ENCODE results near the gene GFOD2. TPM values are rescaled to one million over a fixed set of nuclear protein-coding genes. Genes with fewer than 3 reads are reported as not detected.
A peak's percentile ranks its signal among the peaks of the same experiment; 100 is the strongest.

GFOD2 gene
- total RNA-seq, 1 experiment from 2014 or later: 15.9 TPM

GRCh38 chr16:67733734-67734470 lies 14.8 kb upstream of the GFOD2 start:
- DNase-seq (ENCODE audit: low read depth): no peak

GRCh38 chr16:67731753-67732095 lies 12.6 kb upstream of the GFOD2 start:
- DNase-seq (ENCODE audit: low read depth): no peak

DNA sequence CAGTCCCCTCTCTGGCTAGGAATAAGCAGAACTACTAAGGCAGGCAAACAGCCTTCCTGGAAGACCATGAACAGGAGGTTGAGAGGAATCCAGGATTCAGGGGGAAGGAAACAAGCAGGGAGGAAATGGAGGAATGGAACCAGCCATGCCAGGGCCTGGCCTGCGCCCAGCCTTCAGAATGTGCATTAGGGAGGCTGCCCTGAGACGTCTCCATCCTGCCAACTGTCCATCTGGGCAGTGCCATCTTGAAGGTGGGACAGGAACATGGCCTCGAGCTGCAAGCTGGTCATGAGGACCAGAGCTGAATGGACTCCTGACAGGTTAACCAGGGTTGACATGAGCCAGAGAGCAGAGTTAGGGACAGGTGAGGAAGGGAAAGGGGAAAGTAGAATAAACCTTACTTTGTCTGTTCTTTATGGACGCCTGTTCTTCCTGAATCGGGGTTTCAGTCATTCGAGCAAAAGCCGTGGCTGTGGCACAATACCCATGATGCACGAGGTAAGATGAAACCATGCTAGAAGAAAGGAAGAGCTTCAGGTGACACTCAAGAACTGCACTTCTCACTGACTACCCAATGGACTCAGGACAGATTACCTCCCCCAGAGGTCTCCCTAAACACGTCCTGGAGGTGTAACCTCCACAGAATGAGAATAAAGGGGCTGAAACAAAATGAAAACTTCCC lies 12.1 kb upstream of the GFOD2 start:
- no peak for DNase-seq (ENCODE audit: low read depth)

DNA sequence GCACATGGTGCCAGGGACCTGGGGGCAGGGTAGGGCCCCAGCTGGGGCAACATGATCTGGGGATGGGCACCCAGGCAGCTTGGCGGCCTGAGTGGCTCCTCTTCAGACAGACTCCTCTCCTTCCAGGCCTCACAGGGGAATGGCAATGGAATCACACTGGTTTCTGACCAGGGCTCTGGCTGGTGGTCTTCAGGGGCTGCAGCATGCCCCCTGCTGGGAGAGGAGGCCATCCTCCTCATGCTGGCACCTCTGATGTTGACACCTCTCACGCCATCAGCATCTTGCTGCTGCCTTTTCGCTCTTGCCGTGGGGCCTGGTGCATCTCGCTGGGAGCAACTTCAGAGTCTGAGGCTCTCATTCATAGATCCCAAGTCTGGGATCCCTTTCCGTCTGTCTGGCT lies 11.2 kb upstream of the GFOD2 start:
- DNase-seq (ENCODE audit: low read depth): no peak

GRCh38 chr16:67729636-67730248 lies 10.6 kb upstream of the GFOD2 start:
- no peak for DNase-seq (ENCODE audit: low read depth)

DNA sequence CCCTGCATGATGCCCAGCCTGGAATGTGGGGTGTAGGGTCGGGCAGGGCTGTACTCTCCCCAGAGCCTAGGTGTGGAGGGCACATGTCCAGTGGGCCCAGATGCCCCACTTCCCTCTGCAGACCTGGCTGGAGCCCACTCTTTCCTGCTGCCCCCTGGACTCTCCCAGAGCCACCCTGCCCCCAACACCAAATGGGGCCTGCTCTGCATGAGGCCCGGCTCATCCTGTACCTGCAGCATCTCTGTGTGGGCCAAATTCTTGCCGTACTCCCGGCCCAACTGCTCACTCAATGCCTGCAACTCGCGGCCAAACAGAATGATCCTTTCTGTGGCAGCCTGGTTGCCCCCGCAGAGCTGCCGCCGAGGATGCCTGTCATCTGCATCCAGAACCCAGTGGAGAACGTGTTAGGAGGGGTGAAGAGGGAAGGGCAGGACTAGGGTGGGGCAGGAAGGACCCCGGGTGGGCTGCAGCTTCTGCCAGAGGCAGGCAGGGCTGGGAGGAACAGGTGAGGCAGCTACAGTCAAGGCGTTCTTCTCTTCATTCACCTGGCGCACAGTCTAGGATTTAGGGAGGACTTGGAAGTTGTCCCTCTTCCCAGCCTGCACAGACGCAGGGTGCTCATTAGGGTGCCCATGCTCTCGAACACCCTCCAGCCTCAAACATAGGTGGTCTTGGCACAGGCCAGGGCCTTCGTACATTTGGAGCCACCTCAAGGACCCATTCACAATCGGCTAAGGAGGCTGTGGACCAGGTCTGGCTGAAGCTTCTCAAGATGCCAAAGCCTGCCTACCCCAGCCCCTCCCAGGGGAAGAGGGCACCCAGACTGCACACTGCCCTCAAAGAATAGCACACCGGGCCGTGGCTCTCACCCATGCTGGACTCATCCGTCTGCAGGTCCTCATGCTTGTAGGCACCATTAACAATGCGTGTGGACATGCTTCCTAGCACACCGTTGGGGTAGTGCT lies 8.7 kb upstream of the GFOD2 start:
- no peak for DNase-seq (ENCODE audit: low read depth)

GRCh38 chr16:67726106-67727034 lies 7.3 kb upstream of the GFOD2 start:
- no peak for DNase-seq (ENCODE audit: low read depth)

DNA sequence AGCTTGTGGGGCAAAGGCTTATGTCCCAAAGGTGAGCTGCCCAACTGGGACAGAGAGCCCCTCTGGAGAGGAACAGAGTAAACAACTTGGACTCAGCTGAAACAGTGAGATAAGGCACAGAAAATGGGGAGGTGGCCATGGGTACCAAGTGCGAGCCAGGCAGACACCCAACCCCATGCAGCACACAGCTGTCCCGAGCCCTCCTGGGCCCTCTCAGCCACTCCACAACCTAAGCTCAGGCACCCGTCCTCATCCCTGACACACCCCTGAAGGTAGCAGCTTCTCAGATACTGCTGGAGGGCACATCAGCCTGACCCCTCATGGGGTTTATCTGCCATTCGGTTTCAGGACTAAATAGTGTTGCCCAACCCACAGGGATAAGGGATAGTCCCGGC lies 4.8 kb upstream of the GFOD2 start:
- no peak for DNase-seq (ENCODE audit: low read depth)

GRCh38 chr16:67723151-67723910 lies 4.2 kb upstream of the GFOD2 start:
- DNase-seq (ENCODE audit: low read depth): peak; percentile 3

DNA sequence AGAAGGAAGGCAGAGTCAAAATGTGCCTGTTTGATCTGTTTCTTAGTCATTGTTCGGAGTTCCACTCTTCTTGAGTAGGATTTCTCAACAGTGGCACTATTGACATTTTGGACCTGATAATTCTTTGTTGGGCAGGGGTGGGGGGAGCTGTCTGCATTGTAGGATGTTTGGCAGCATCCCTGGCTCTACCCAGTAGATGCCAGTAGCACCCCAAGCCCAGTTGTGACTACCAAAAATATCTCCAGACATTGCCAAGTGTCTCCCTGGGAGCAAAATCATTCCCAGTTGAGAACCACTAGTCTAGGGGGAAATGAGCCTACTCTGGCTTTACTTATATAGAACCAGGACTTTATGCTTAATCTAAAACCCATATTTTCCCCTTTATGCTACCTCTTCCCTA lies 1.1 kb upstream of the GFOD2 start:
- DNase-seq (ENCODE audit: low read depth): no peak

DNA sequence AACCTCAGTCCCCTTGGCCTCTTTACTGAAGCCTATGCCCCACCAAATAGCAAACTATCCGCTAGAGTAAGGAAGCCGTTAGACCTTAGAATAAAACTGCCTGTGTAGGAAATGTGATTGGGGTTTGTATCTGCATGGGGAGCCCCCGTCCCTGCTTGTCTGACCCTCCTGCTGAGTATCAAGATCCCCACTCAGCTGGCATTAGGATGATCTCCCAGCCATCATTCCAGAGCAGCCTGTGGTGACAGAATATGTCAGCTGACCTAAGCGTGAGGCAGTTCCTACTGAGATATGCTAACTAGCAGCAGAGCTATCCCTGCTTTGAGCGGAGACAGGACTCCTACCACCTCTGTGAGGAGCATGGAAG lies 645 bp upstream of the GFOD2 start:
- peak; percentile 51 for DNase-seq (ENCODE audit: low read depth)

DNA sequence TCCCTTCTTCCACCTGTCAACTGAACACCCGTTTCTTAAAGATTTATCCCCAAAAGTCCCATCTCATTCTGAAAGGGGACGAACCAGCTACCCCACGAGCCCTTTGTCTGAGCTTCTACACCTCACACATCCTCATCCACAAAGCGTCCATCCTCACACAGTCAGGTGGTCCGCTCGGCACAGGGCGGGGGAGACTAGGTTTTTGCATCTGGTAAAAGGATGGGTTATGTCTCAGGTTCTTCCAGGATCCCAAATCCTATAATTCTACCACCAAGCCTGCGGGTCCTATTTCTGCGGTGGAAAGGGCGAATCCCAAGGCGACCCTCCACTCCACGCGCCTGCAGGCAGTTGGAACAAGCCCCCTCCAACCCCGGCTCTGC lies 458 bp downstream of the GFOD2 start:
- DNase-seq (ENCODE audit: low read depth): peak; percentile 3

- DNase-seq (ENCODE audit: low read depth): no peak
Observed at GRCh38 chr16:67716097-67716496, 3.0 kb downstream of the GFOD2 start.

DNA sequence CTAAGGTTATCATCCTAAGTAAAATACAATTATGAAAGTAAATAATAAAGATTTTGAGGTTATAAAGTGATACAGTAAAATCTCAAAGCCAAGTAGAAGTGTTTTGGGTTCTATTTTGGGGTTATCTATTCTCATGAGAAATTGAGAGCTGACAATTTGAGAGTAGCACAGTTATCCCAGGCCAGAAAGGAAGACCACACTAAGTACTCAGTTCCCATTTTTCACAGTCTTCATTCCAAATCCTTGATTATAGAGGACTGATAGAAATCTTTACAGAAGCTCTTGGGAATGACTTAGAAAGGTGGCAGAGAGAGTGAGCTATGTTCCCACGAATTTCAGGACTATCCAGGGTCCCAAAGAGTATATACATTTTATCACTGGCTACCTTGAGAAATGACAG lies 4.6 kb downstream of the GFOD2 start:
- DNase-seq (ENCODE audit: low read depth): no peak

DNA sequence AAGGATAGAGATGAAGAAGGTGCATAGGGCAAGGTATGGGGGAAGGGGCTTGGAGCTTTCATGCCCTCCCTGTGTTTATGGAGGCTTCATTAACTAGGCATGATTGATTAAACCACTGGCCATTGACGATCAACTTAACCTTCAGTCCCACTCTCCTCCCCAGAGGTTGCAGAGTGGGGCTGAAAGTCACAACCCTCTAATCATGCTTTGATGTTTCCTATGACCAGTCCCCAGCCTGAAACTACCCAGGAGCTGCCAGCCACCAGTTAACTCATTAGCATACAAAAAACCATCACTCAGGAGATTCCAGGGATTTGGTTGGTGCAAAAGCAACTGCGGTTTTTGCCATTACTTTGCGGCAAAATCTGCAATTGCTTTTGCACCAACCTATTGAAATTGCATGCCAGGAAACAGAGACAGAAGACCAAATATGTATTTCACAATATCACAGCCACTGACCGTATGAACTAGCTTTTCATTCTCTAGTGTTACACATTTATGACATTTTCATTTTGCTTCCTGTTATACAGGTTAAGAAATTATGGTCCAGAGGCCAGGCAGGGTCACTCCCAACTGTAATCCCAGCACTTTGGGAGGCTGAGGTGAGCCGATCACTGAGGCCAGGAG lies 5.4 kb downstream of the GFOD2 start:
- no peak for DNase-seq (ENCODE audit: low read depth)

- DNase-seq (ENCODE audit: low read depth): no peak
Observed at GRCh38 chr16:67710607-67711006, 8.5 kb downstream of the GFOD2 start.

DNA sequence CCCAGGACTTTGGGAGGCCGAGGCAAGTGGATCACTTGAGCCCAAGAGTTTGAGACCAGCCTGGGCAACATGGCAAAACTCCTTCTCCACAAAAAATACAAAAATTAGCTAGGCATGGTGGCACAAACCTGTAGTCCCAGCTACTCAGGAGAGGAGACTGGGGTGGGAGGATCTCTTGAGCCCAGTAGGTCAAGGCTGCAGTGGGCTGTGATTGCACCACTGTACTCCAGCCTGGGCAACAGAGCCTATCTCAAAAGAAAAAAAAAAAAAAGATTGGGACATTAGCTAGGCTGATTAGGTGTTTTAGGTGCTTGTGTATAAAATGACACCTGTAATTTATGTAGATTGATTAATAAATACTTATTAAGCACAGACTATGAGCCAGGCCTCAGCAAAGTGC lies 10.1 kb downstream of the GFOD2 start:
- DNase-seq (ENCODE audit: low read depth): no peak

- peak; percentile 37 for DNase-seq (ENCODE audit: low read depth)
Observed at GRCh38 chr16:67708368-67708771, 10.7 kb downstream of the GFOD2 start.

- DNase-seq (ENCODE audit: low read depth): no peak
Observed at GRCh38 chr16:67707790-67708189, 11.3 kb downstream of the GFOD2 start.

- no peak for DNase-seq (ENCODE audit: low read depth)
Observed at GRCh38 chr16:67707210-67707609, 11.9 kb downstream of the GFOD2 start.

Data from LHCN-M2 (cell line).